K562 (cell line): ENCODE data around the gene CTBP2. TPM values are rescaled to one million over a fixed set of nuclear protein-coding genes. Genes with fewer than 3 reads are reported as not detected.

Experiments used
- ATAC-seq: fragments of 200-7000 bp; cut with Tn5 transposase; 3 replicates; pipeline ENCODE4 v1.9.1; 2020; ENCODE audit warnings: moderate library complexity
- BruUV-seq: library from RNA; stranded (reverse); fragments of 400-500 nt; replicated peaks from 2 replicates; lab custom pipeline; 2021; lab: Mats Ljungman, UMichigan
- CTCF ChIA-PET: fragments of 300-600 bp; formaldehyde crosslinking; extraction: SDS; loops from one replicate; lab custom pipeline; 2021; ENCODE audit warnings: low intra/inter-chr PET ratio; lab: Yijun Ruan, JAX
- POLR2A ChIA-PET: fragments of 300-600, 350-650 bp; sonication (Branson Sonifier 250); formaldehyde crosslinking; extraction: SDS; loops from one replicate; lab custom pipeline; 2021; ENCODE audit warnings: antibody characterized with exemption, inconsistent platforms; lab: Yijun Ruan, JAX
- DNase-seq, 4 experiments: peaks; one replicate each; pipeline versions ENCODE4 v3.0.0 to v3.0.0-alpha.2; 2011 to 2018; ENCODE audit warnings: low spot score in 3 of 4, mixed read lengths in 3 of 4; ENCODE audit errors: extremely low read depth in 1 of 4
- FAIRE-seq: peaks from 2 replicates; lab custom pipeline; 2011; peaks lifted over from hg19 to GRCh38; lab: Jason Lieb, UNC
- H2AFZ ChIP-seq: 2 replicates; pipeline ENCODE4 v1.6.0; 2011; ENCODE audit warnings: low read depth, low read length, control low read depth, inconsistent platforms
- H3K27ac ChIP-seq: fragments of 200-600 bp; 3 replicates; pipeline ENCODE4 v1.8.0; 2011; ENCODE audit warnings: low read depth, mild to moderate bottlenecking, control low read depth, inconsistent platforms, low read length, moderate library complexity, mixed read lengths; ENCODE audit errors: extremely low read depth
- H3K27me3 ChIP-seq, 2 experiments: fragments of 300-600 bp in 1 of 2; 2 replicates in 1 of 2; 3 replicates in 1 of 2; pipeline versions ENCODE4 v1.6.0 to v1.8.0; 2011; ENCODE audit warnings: inconsistent platforms in 2 of 2, low read length in 2 of 2, mild to moderate bottlenecking in 1 of 2, mixed read lengths in 1 of 2, moderate library complexity in 1 of 2; ENCODE audit not compliant: control insufficient read depth in 2 of 2, insufficient read depth in 2 of 2
- H3K36me3 ChIP-seq: fragments of 300-600 bp; 3 replicates; pipeline ENCODE4 v1.8.0; 2011; ENCODE audit warnings: mild to moderate bottlenecking, low read length, inconsistent platforms; ENCODE audit not compliant: control insufficient read depth, insufficient read depth
- H3K4me1 ChIP-seq, 2 experiments: fragments of 200-600 bp in 1 of 2; replicated peaks in 1 of 2; 2 replicates in 1 of 2; 3 replicates in 1 of 2; pipeline versions ENCODE4 v1.5.1 to v1.8.0; 2011; ENCODE audit warnings: inconsistent platforms in 2 of 2, low read length in 2 of 2, mild to moderate bottlenecking in 1 of 2, mixed read lengths in 1 of 2, moderate library complexity in 1 of 2; ENCODE audit not compliant: control insufficient read depth in 2 of 2, insufficient read depth in 2 of 2
- H3K4me2 ChIP-seq: 2 replicates; pipeline ENCODE4 v1.6.1; 2011; ENCODE audit warnings: low read length, control low read depth, inconsistent platforms, mixed read lengths; ENCODE audit not compliant: insufficient read depth
- H3K4me3 ChIP-seq: fragments of 200-600 bp; sonication (generic), shearing (Covaris generic); 2 replicates; pipeline ENCODE4 v1.5.1; 2016; ENCODE audit warnings: control low read depth, inconsistent platforms
- H3K79me2 ChIP-seq: fragments of 200-600 bp; 3 replicates; pipeline ENCODE4 v1.8.0; 2011; ENCODE audit warnings: low read length, inconsistent platforms; ENCODE audit not compliant: control insufficient read depth, insufficient read depth
- H3K9ac ChIP-seq, 2 experiments: 2 replicates each; pipeline versions ENCODE4 v1.6.0 to v1.6.1; 2011; ENCODE audit warnings: low read depth in 2 of 2, low read length in 2 of 2, control low read depth in 1 of 2, inconsistent platforms in 1 of 2, mild to moderate bottlenecking in 1 of 2, mixed read lengths in 1 of 2; ENCODE audit not compliant: insufficient read depth in 1 of 2
- H3K9me1 ChIP-seq: one replicate; pipeline ENCODE4 v1.6.0; 2011; ENCODE audit warnings: inconsistent platforms, mild to moderate bottlenecking, low read length, moderate library complexity; ENCODE audit not compliant: control insufficient read depth, insufficient read depth
- H3K9me3 ChIP-seq: replicated peaks from 2 replicates; pipeline ENCODE4 v1.5.1; 2011; ENCODE audit warnings: low read depth, low read length, inconsistent platforms; ENCODE audit not compliant: control insufficient read depth, insufficient read depth
- H4K20me1 ChIP-seq: replicated peaks from 2 replicates; pipeline ENCODE4 v1.6.1; 2011; ENCODE audit warnings: low read length, inconsistent platforms, mixed read lengths; ENCODE audit not compliant: control insufficient read depth, insufficient read depth
- CTCFL ChIP-seq: IDR thresholded peaks from 2 replicates; pipeline ENCODE4 v1.6.1; 2011; ENCODE audit warnings: borderline replicate concordance, low read depth, mild to moderate bottlenecking, moderate library complexity, low read length; ENCODE audit not compliant: insufficient read depth, poor library complexity, severe bottlenecking
- FOXA3 ChIP-seq, 2 experiments: fragments of 450-650 bp in 1 of 2; sonication (generic) in 1 of 2; formaldehyde crosslinking; IDR thresholded peaks in 1 of 2; conservative IDR thresholded peaks in 1 of 2; 2 replicates each; pipeline versions ENCODE4 v1.4.0 to v1.8.0; 2020 to 2022; ENCODE audit warnings: mild to moderate bottlenecking in 2 of 2, missing genetic modification reagents in 1 of 2
- KLF10 ChIP-seq: fragments of 250-450 bp; sonication (Bioruptor Pico); IDR thresholded peaks from 2 replicates; pipeline ENCODE4 v1.6.1; 2021; ENCODE audit warnings: matching md5 sums
- NR1H2 ChIP-seq: sonication (generic); formaldehyde crosslinking; IDR thresholded peaks from 2 replicates; pipeline ENCODE4 v1.4.0; 2020; ENCODE audit warnings: mild to moderate bottlenecking, missing genetic modification reagents
- PHF21A ChIP-seq: fragments of 450-650 bp; IDR thresholded peaks from 2 replicates; pipeline ENCODE4 v1.6.1; 2017; ENCODE audit warnings: low read depth, borderline replicate concordance
- POLR2AphosphoS5 ChIP-seq: IDR thresholded peaks from 2 replicates; pipeline ENCODE4 v1.6.1; 2011; ENCODE audit warnings: mild to moderate bottlenecking, low read depth, low read length, moderate library complexity; ENCODE audit not compliant: control insufficient read depth, insufficient read depth
- RHOXF2B ChIP-seq: fragments of 250-450 bp; sonication (Bioruptor Pico); conservative IDR thresholded peaks from 2 replicates; pipeline ENCODE4 v1.5.1; 2021
- ZNF511 ChIP-seq: sonication (generic); formaldehyde crosslinking; IDR thresholded peaks from 2 replicates; pipeline ENCODE4 v1.8.0; 2022; ENCODE audit warnings: mild to moderate bottlenecking, missing genetic modification reagents
- WGBS: fragments of 100-300 bp; shearing (Covaris generic); methylation state at CpG from one replicate; pipeline ENCODE4 v1.1.6; 2016; ENCODE audit warnings: low coverage, mixed read lengths; ENCODE audit not compliant: insufficient coverage; ENCODE audit errors: missing lambda C conversion rate; 5-methylcytosine and 5-hydroxymethylcytosine counted together
- in situ Hi-C: fragments of 300-500 bp; cut with MboI; formaldehyde crosslinking; loops from 4 replicates; pipeline ENCODE4 v1.15.0; 2018; ENCODE audit warnings: inconsistent platforms, mixed read lengths
- intact Hi-C: fragments of 100-400 bp; cut with micrococcal nuclease; formaldehyde crosslinking; loops from 2 replicates; pipeline ENCODE4 v1.14.2; 2022
- polyA plus RNA-seq, 8 experiments: library from polyadenylated mRNA; depleted of rRNA in 4 of 8; stranded (reverse) in 5 of 8; unstranded in 3 of 8; fragments of >200 nt; fragmentation: Nextera tagmentation in 2 of 8; fragmentation: Illumina TruSeq in 1 of 8; extraction: Ambion mirVana in 2 of 8; extraction: Trizol in 1 of 8; gene quantifications; 2 replicates each; pipeline versions ENCODE4 v1.2.1 to v1.2.3, GENCODE V29; 2011 to 2014; ENCODE audit warnings: inconsistent platforms in 1 of 8, missing spikeins in 1 of 8
- total RNA-seq, 7 experiments: library from RNA; depleted of rRNA in 6 of 7; stranded (reverse); fragments of >200 nt in 6 of 7; fragmentation: Illumina TruSeq in 2 of 7; extraction: Trizol in 2 of 7; gene quantifications; 2 replicates each; pipeline versions ENCODE4 v1.2.1 to v1.2.3, GENCODE V29; 2011 to 2021; ENCODE audit warnings: low replicate concordance in 1 of 7

The CTBP2 gene
- total and polyA plus RNA-seq, 9 of the 15 experiments (the other 6 are each of a cell fraction or from before 2014, with no cell fraction given): 1.3 to 8.8 (median 5.1) TPM

DNA sequence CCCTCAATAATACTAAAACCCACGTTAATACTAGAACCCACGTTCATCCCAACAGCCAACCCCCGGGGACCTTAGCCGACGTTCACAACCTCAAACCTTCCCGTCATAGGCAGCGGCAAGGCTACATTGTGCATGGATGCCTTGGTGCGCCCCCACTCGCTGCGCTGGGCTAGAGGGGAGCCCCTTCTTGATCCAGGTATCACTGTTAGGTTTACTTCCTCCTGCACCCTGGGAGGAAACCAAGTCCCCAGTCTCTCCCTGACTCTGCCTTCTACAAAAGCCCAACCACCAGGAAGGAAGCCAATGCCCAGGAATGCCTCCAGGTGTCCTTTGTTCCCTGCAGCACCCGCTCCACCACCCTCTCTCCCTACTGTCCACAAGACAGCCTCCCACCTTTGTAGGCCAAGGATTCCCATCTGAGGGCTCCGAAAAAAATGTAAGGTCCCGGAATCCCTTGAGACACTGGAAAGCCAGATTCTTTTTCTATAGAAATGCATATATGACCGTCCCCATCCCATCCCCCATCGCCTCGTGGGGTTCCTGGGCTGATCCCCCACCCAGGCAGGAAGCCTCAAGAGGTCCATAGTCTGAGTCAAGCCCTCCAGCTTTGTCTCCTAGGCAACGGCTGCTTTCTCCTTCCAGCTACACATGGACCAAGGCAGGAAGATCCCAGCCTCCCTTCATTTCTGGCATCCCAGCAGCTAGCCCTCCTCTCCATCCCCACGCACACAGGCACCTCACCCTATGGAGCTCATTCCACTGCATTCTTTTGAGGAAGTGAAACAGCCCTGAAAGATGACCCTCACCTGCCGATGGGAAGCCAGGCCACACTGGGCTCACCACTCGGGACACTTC lies 25.2 kb downstream of the CTBP2 start:
- in situ Hi-C loops: no loop called here
- intact Hi-C loops: no loop called here
- no peak overlapping the region for H3K27ac ChIP-seq
- no peak for TF ChIP-seq NR1H2
- no peak for TF ChIP-seq KLF10 (CRISPR knock-in tag)
- TF ChIP-seq RHOXF2B (CRISPR knock-in tag): no peak
- no peak for TF ChIP-seq CTCFL
- no peak for TF ChIP-seq ZNF511
- TF ChIP-seq FOXA3 (CRISPR knock-in tag; conservative IDR thresholded peaks at IDR 0.05 in 1 of 2, IDR thresholded peaks at IDR 0.05 in 1 of 2): no peak
- no peak for TF ChIP-seq PHF21A
- no peak for TF ChIP-seq POLR2AphosphoS5
- TF ChIP-seq, all 486 proteins: peak for 0
- H3K4me2 ChIP-seq: no peak overlapping the region
- 67% methylated on average over 4 of the region's 20 CpGs for WGBS
- H3K4me1 ChIP-seq: peaks cover 12 to 21% of the 10 kb centered on the region in 2 experiments; a peak in 4 of 5 replicates
- no peak overlapping the region for H3K9ac ChIP-seq
- no peaks in the 10 kb centered on the region for H3K27me3 ChIP-seq
- peaks cover 50% of the 10 kb centered on the region for H4K20me1 ChIP-seq
- DNase-seq: no peak
- ATAC-seq: no peak
- ChIA-PET POLR2A (interaction anchor here (1.0 kb wide), 1 partner anchor 10 kb away, joined by 3 read pairs; no protein-coding TSS in a partner anchor), CTCF (no interaction called here)
- peaks cover 7% of the 10 kb centered on the region for H3K9me1 ChIP-seq
- no peaks in the 10 kb centered on the region for H3K9me3 ChIP-seq
- peaks cover 96% of the 10 kb centered on the region for H3K79me2 ChIP-seq
- no peak overlapping the region for H2AFZ ChIP-seq
- peaks cover 65% of the 10 kb centered on the region; the same call in 2 of the 3 replicates for H3K36me3 ChIP-seq
- no peak for FAIRE-seq
- no peak overlapping the region for H3K4me3 ChIP-seq
- no TSS peak for BruUV-seq
